NCI-H345 treated with DMSO at 0.1 percent for 48 hours (cell line): ENCODE data around the gene ROR1.

ENCODE experiments used
- DNase-seq: peaks from one replicate; lab custom pipeline; 2025; ENCODE audit not compliant: unreplicated experiment; lab: John Stamatoyannopoulos, UW

The ROR1 gene

DNA sequence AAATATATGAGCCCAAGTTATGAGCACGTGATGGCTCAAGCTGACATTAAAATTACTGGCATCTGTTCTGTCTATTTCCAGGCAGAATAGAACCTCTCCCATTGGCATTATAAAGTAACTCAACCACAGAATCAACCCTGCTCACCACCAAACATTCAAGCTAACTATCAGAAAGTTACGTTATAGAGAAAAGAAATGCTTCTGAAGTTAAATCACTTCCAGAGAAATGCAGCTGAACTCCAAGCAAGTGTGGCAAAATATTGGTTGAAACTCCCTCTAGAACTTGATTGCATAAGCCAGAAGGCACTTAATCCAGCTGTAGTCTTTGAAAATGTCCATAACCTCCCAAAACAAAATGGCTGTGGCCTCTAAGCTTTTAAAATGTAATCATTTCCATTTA is 393.4 kb downstream of the ROR1 start:
- no peak for DNase-seq

- DNase-seq = no peak
Measured at GRCh38 chr1:64171246-64171645, 397.4 kb downstream of the ROR1 start.

- DNase-seq = peak; percentile 7
Measured at GRCh38 chr1:64171797-64172281, 398.0 kb downstream of the ROR1 start.

DNA sequence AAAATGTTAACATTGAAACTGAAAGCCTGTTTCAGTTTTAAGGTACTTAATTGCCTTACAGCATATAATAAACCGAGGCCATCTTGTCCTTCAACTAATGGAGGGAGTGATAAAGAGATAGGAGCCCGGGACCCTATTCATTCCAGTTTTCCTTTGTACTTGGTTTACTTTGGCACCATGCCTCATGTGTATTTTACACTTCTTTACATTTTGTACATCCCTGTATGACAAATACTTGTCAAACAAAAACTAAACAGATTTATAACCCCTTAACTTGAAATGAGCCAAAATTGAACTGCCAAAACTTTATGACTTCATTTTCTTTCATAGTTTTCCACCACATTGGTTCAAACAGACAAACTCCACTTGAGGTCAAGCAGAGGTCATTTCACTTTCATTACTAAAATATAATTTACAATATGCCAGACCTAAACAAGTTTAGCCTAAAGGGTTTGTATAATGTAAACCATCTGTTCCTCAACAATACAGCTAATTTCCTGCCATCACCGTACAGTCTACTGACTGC is 398.7 kb downstream of the ROR1 start:
- peak; percentile 95 for DNase-seq

DNA sequence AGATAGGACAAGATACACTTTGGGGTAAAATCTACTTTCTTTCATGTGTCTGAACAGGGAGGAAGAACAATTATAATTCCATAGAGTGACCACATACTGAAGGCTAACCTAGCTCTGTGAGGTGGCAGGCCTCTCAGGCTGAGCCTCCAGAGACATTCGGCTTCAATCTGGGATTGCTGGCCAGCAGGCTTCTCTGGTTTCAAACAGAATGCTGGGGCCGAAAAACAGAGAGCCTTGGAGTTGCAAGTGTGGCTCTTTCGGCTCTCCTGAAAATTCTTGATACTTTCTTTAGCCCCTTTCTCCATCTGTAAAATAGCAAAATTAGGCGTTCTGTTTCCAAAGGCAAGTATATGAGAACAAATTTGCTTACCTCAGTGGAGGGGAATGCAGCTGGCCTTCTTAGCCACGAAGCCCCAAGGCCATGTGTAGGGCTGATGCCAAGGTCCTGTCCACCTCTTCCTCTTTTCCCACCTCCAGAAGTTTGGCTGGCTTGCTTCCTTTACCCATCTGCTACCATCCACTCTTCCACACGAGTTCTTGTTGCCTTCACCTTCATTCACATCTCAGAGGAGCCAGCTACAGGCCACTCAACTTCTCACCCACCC is 399.6 kb downstream of the ROR1 start:
- DNase-seq = no peak

DNA sequence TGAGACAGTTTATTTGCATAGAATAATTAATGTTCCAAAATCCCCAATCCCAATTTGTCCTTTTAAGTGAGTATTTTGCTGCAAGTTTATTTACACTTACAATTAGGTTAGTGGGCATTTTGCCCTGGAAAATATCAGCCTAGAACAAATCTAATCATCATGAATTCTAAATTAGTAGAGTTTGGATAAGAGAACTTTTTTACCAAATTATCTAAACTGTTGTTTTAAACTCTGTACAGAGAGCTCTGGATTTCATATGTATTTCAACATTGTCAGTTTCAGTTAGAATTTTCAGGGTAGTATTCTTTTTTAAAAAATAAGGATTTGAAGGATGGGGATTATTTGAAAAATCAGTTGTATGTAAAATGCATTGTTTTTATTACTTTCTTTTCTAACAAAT is 401.8 kb downstream of the ROR1 start:
- no peak for DNase-seq

DNA sequence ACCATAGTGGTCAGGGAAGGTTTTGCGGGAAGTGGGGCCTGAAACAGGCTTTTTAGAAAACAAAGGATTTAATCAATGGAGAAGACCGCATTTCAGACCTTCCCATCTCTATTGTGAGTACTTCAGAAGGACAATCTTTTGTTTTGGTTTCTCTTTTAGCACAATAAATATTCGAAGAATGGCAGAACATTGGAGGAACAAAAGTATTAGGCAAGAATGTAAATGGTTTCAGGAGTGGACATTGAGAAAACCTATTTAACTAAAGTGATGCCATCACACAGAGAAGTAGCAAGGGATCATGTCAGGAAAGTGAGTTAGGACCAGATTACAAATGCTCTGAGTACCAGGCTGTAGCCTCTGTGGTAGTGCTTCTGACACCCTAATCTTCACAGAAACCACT is 402.8 kb downstream of the ROR1 start:
- DNase-seq = no peak

- DNase-seq = no peak
Measured at GRCh38 chr1:64179588-64179987, 405.8 kb downstream of the ROR1 start.

GRCh38 chr1:64182207-64182606 is 408.4 kb downstream of the ROR1 start:
- DNase-seq = no peak

GRCh38 chr1:64183395-64184002 is 409.7 kb downstream of the ROR1 start:
- DNase-seq = no peak

- DNase-seq = no peak
Measured at GRCh38 chr1:64184003-64184440, 410.2 kb downstream of the ROR1 start.

GRCh38 chr1:64186138-64186897 is 412.5 kb downstream of the ROR1 start:
- DNase-seq = no peak

- DNase-seq = no peak
Measured at GRCh38 chr1:64186898-64187280, 413.1 kb downstream of the ROR1 start.

- DNase-seq = no peak
Measured at GRCh38 chr1:64187646-64188045, 413.8 kb downstream of the ROR1 start.

DNA sequence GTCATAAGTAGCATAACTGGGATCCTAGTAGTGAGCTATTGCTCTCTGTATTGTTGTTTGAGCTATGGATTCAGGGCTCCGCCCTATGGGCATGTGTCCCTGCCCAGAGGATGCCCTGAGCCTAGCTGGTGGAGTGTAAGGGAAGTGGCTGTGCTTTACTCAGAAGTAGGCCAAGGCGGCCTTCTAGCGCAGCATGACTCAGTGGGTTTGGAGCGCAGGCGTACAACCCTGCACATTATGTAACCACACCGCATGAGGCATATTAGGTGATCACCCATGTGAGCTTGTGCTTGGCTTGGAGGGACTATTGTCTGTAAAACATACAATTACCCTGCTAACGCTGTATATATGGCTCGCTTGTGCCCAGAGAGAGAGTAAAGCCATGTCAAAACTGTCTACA is 418.5 kb downstream of the ROR1 start:
- DNase-seq = no peak

- no peak for DNase-seq
Measured at GRCh38 chr1:64194168-64195080, 420.6 kb downstream of the ROR1 start.

GRCh38 chr1:64195081-64195395 is 421.2 kb downstream of the ROR1 start:
- DNase-seq = no peak

GRCh38 chr1:64196074-64196870 is 422.5 kb downstream of the ROR1 start:
- no peak for DNase-seq

DNA sequence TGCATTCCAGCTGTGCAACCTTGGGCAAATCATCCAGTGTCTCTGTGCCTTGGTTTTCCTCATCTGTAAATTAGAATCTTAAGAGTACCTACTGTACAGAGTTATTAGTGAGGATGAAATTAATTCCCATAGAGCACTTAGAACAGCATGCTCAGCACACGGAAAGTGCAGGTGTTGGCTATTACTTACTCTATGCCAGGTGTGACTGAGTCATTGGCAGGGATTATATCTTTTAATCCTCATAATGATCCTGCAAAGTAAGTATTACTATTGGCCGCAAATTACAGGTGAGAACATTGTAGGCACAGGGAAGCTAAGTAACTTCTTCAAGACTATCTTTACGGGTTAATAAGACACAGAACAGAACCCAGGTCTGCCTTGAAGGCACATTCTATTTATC is 423.3 kb downstream of the ROR1 start:
- no peak for DNase-seq

DNA sequence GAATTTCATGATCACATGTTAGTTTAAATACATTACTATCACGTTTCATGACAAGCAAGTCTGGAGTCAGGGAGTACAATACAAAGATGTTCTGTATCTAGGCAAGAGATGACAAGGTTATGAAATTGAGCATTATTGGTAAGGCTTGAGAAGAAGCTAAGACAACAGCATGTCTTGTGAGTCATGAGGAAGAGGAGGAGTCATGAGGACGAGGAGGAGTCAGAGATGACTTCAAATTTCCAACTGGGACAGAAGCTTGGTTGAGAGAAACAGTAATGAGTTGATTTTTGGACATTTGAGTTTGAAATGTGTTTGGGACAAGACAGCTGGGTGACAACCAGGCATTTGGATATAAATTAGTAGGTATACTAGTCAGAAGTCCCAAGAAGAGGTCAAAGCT is 425.3 kb downstream of the ROR1 start:
- no peak for DNase-seq
